B cell (primary cell): ENCODE data around the gene NTMT1.

Source experiments
- EZH2 ChIP-seq: IDR thresholded peaks from 2 replicates; pipeline ENCODE4 v1.6.1; 2012; ENCODE audit warnings: borderline replicate concordance, low read depth, mild to moderate bottlenecking, moderate library complexity, low read length; ENCODE audit not compliant: insufficient read depth, poor library complexity, severe bottlenecking
- TF ChIP-seq, protein P1 (sequence below): fragments of 200-600 bp; IDR thresholded peaks from one replicate; pipeline ENCODE4 v1.8.0; 2022; ENCODE audit warnings: antibody characterized with exemption, mild to moderate bottlenecking

DNA sequence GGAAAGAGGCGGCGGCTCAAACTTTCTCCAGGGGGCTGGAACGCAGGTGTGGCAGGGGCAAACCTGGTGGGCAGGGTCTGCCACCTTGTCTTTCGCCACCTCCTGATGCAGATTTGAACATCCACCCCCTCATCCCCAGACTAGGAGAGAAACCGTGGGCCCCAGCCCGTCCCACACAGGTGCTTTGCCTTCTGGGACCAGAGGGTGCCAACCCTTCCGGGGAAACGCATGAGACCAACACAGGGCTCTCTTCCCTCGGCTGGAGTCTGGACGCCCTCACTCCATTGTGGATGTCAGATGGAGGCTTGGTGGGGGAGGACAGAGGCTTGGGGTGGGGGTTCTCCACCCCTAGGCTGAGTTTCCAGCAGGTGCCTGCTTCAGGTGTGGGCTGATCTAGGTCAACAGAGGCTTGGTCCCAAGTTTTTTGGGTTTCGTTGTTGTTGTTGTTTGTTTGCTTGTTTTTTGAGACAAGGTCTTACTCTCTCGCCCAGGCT, 14.6 kb upstream of the NTMT1 start:
- TF ChIP-seq, protein P1, sequence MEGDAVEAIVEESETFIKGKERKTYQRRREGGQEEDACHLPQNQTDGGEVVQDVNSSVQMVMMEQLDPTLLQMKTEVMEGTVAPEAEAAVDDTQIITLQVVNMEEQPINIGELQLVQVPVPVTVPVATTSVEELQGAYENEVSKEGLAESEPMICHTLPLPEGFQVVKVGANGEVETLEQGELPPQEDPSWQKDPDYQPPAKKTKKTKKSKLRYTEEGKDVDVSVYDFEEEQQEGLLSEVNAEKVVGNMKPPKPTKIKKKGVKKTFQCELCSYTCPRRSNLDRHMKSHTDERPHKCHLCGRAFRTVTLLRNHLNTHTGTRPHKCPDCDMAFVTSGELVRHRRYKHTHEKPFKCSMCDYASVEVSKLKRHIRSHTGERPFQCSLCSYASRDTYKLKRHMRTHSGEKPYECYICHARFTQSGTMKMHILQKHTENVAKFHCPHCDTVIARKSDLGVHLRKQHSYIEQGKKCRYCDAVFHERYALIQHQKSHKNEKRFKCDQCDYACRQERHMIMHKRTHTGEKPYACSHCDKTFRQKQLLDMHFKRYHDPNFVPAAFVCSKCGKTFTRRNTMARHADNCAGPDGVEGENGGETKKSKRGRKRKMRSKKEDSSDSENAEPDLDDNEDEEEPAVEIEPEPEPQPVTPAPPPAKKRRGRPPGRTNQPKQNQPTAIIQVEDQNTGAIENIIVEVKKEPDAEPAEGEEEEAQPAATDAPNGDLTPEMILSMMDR = no peak
- TF ChIP-seq EZH2 = no peak
